HG03442 (cell line): ENCODE measurements around the gene HSPA1L.

Experiments used
- ATAC-seq: cut with Tn5 transposase; IDR thresholded peaks from one replicate; pipeline ENCODE4 v1.9.1; 2021; ENCODE audit warnings: mild to moderate bottlenecking, moderate library complexity; ENCODE audit not compliant: unreplicated experiment

HSPA1L gene

DNA sequence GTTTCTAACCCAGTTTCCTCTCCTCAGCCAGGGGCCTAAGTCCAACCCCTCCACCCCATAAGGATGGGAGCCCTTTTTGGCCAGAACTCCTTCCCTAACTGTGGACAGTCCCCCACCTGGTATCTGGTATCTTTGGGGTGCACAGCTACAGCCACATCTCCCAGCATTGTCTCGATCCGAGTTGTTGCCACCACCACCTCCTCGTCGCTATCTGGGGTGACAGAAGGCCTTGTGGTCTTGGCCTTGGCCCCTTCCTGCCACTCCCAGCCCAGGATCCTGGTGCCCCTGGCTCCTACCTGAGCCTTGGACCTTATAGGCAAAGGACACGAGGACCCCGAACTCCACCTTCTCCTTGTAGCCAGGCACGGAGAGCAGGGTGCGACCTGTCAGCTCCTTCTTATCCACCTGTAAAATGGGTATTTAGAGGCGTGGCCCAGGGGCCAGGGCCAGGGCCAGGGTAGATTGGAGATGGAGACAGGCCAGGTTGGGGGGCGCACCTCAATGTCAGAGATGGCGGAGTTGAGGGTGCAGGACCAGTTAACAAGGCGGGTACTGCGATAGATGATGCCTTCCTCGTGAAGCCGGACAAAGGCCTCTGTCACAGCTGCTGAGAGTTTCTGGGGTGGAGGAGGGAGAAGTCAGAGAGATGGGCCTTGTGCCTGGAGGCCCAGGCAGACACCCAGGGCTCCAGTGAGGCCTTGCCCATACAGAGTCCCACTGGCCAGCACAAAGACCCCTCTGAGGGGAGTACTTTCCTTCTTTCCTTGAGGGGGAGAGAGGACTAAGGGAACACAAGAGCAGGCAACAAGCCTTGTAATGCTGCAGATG, 30.8 kb downstream of the HSPA1L start:
- ATAC-seq = no peak

DNA sequence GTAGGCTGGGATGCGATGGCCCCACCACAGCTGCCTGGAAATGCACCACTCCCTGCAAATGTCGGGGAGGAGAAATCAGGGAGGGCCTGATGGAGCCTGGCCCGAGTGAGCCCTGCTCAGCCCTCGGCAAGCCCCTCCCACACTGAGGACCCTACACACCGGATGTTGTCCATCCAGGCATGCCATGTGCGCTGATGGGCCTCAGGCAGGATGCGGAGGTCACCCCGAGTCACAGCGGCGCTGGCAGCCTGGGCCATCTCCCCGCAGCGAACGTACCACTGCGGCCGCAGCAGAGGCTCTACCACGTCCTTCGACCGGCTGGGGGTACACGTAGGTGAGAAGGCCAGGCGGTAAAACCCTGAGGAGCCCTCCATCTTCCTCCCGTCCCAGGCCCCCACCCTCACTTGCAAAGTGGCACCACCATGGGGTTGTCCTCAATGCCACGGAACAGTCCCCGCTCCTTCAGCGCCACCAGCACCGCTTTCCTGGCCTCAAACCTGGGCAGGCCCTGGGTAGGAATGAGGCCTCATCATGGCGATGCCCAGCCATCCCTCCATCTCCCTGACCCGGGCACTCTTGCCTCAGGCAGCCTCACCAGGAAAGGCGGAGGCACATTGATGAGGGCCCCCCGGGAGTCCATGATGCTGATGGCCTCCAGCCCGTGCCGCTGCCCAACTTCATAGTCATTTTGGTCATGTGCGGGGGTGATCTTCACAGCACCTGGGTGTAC, 32.8 kb downstream of the HSPA1L start:
- ATAC-seq = no peak

DNA sequence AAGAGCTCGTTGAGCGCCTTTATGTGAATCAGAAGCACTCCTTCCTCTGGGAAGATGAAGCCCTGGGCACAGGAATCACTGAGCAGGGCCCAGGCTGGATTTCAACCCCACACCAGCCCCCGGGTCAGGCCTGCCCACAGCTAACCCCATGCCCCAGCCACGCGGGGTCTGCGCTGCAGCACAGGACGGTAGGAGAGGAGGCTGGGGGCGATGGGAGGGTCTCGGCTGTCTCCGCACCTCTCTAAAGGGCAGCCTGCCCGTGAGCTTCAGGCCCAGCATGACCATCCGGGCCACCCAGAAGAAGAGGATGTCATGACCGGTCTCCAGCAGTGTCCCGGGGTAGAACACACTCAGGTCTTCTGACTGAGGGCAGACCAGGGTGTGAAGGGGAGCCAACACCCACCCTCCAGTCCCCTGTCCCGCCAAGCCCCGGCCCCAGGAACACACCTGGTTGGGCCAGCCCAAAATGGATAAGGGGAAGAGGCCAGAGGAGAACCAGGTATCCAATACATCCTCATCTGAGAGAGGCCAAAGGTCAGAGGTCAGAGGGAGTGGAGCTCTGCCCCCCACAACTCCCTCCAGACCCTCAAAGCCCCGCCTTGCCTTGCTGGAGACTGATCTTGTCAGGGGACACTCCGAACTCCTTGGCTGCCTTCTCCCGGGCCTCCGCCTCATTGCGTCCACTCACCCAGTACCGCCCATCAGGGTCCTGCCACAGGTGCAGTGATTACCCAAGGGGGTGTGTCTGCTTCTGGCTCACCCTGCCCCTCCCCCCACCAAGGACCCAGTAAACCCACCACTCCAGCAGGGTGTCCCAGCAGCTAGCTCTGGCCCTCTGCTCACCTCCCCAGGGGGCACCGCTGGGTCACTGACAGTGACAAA, 33.6 kb downstream of the HSPA1L start:
- no peak for ATAC-seq

DNA sequence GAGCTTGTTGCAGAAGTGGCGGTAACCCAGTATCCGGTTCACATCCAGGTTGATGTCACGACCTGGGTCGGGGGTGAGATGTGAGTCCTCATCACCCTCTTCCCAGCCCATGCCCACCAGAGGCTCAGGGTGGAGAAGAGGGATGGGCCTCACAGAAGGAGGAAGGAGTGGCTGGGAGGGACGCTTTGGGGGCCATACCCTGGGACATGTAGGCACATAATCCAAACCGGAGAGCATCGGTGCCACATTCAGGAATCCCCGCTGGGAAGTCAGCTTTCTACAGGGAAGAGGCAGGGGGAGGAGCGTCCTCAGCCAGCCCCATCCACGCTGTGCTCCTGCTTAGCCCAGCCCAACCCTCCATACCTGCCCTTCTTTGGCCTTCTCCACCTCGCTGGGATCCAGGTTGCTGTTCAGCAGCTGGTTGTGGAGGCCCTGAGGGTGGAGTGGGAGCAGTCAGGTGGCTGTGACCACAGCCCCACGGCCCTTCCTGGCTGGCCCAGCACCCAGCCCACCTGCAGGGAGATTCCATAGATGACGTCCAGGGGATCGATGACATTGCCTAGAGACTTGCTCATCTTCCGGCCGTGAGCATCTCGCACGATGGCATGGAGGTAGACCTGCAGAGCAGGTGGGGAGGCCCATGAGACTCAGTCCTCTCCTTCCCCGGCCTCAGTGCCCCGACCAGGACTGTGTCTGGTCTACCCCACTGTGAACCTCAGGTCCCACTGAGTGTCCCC, 34.4 kb downstream of the HSPA1L start:
- no peak for ATAC-seq

DNA sequence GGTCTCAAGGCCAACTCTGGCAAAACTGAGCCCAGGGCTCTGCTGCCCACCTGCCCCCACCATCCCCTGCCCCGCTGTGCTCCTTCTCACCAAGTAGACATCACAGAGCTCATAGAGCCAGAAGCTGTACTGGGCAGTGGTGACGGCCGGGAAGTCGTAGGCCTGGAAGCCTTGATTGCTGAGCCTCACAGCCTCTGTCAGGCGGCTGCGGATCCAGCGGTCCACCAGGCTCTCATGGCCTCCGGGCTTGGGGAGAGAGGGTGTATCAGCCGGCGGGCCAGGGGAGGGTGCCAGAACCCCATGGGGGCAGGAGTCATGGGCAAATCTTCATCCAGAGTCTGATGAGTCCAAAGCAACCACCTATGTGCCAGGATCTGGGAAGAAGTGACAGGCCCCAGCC, 35.2 kb downstream of the HSPA1L start:
- ATAC-seq = no peak

DNA sequence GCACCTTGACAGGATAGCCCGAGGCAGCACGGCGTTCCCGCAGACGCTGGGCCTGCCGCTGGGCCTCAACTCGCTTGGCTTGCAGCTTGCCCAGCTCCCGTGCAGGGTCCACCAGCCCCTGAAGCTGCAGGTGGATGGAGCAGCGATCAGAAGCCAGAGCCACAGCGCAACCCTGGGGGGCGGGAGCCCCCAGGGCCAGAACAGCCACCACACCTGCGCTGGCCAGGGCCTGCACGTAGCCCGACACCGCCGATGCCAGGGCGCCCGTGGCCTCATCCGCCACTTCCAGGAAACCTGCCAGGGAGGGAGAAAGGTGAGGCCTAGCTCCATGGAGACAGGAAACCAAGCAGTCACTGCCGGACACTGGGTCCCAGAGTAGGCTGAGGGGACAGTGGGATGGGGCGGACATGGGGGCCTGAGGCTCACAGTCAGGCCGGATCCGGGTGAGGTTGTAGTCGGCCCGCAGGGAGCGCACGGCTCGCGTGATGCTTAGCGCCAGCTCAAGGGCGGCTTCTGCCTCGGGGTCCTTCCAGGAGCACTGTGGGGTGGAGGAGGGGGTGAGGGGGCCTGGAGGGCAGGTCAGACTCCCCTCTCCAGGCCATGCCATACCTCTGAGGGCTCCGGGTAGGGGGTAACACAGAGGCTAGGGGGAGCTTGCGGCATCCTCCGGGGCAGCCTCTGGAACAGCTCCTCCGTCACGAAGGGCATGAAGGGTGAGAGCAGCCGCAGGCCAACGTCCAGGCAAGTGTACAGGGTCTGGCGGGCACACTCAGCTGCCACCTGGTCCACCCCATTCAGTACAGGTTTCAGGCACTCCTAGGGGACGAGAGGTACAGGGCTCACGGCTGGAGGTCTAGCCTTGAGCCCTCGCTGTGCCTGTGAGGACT, 35.8 kb downstream of the HSPA1L start:
- ATAC-seq = no peak

DNA sequence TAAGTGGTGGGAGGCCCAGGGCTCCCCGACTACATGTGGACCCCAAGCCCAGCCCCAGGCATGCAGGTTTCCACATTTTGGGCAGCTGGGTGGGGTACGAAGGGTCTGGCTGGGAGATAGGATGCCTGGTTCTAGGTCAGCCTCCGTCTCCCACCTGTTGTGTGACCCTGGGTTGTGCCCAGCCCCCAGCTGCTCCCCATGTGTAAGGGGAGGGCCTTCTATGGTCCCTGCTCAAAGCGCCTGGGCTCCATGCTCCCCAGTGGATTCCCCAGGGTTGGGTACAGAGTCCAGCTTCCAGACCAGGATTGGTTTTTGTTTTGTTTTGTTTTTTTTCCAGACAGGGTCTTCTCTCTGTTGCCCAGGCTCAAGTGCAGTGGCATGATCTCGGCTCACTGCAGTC, 36.9 kb downstream of the HSPA1L start:
- ATAC-seq = no peak

DNA sequence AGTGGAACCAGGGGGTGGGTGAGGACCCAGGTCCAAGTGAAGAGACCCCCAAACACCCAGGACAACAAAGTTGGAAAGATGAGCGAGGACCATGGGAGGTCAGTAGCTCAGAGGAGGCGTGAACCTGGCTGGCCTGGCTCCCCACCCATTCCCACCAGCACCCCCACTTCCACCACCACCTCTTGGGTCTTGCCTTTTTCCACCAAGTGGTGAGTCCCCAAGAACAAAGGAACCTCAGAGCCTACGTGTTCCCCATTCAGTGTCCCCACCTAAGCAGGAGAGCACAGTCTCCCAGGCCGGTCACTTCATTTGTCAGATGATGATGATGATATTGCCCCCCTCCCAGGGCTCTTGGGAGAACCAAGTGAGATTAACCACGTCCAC, 37.4 kb downstream of the HSPA1L start:
- ATAC-seq = no peak

DNA sequence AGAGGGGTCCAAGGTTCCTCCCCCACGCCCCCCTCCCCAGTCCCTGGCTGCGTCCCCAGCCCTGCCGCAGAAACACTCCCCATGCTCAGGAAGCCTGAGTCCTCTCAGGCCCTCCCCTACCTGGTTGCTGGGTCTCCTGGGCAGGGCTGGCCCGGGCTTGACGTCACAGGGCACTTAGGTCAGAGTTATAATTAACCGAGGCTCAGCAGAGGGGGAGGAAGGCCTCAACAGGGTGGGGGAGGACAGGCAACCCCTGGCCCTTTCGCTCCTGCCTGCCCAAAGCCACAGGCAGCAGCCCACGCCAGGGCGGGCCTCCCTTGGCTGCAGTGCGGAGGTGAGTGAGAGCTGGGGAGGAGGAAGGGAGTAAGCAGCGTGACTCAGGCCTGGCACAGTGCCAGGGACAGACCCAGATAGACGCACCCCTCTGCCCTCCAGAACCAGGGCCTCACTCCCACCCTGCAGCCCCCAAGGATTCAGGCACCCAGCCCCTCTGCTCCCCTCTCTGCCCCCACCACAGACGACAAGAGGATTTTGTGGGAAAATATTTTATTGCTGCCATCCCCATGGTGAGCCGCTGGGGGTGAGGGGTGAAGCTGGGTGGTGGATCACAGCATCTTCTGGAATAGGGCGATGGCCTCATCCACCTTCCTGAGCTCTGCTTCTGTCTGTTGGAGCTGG, 38.0 kb downstream of the HSPA1L start, which contains the start of gene VWA7:
VWA7 (minus strand) TSS at position 340 of the 678 bp plus-strand sequence. CDS start 549 bp downstream, outside the sequence.
- ATAC-seq = peak; percentile 74

DNA sequence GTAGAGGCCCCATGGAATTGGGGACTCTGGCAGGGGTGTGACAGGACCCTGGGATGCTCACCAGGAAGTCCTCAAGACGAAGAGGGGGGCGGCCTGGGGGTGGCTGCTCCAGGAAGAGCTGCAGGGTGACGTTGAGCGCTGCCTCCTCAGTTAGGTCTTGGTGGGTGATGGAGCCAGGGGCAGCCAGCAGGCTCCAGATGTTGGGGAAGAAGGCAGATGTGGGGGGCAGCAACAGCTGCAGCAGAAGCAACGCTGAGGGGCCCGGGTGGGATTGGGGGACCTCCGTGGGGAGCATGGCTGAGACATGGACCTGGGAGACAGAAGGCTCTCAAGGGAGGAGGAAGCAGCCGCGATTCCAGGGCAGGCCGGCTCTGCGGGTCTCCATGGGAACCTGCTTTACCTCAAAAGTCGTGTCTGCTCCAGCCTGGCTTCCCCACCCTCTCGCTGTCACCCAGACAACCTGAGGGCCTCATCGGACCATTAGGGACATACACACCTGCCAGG, 38.5 kb downstream of the HSPA1L start:
- no peak for ATAC-seq

DNA sequence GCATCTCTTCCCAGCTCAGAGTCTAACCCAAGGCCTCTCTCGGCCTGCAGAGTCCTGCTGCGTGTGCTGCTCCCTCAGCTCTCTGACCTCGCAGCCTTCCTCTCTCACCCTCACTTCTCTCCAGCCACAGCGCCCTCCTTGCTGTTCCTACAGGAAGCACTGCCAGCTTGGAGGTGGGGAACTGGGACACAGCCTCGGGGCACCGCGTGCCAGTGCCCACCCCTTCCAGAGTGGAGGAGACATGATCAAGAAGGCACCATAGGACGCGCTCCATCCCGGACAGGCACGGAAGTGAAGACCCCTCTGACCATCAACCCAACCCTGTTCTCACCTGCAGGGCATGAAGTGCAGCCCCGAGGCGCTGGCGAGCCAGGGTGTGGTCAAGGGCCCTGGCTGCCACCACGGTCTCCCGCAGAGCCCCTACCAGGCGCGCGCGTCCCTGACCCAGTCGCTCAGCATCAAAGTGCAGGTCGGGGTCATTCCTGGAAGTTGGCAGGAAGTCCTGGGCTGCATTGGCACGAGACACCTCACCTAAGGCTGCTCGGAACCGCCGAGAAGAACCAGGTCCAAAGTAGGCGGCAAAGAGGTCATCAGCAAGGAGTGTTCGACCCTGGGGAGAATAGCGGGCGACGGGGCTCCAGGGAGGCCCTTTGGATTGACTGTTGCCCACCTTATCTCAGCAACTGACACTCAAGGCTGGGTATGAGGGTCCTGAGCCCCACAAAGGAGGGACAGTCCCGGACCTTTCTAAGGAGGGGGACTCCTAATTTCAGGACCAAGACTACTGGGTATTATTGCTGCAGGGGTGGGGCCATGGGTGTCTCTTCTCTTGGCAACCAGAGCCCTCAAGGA, 39.2 kb downstream of the HSPA1L start:
- ATAC-seq = no peak

DNA sequence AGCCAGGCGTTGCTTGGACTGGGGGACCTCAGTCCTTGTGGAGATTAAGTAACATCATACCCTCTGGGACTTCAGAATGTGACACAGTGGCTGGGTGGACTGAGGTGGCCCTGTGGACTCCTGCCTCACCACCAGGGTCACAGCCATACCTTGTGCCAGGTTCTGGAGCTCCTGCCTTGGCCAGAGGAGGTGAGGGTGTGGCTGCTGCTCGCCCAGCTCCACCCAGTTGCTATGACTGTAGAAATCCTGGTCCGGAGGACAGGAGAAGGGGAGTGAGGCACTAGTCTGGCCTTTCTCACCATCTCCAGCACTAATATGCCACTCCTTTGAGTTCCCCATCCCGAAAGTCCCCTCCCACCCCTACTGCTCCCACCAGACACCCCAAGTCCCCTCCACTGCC, 39.9 kb downstream of the HSPA1L start:
- no peak for ATAC-seq

DNA sequence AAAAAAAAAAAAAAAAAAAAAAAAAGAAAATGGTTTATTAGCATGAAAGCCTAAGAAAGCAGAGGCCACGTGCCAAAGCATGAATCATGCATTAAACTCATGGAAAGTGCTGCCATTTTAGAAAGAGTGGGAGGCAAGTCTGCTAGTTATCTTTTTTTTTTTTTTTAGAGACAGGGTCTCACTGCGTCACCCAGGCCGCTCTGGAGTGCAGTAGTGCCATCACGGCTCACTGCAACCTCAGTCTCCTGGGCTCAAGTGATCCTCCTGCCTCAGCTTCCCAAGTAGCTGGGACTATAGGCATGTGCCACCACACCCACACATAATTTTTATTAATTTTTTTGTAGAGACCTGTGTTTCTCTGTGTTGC, 43.1 kb downstream of the HSPA1L start:
- no peak for ATAC-seq

DNA sequence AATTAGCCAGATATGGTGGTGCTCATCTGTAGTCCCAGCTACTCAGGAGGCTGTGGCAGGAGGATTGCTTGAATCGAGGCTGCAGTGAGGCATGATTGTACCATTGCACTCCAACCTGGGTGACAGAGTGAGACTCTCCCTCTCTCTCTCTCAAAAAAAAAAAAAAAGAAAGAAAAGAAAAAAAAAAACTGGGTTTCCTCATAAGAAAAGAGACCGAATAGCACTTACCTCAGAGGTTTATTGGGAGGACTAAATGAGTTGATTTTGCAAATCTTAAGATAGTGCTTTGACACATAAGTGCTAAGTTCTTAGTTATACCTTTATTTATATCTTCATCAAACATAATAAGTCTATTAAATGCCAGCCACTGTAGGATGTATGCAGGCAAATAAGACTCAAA, 44.2 kb downstream of the HSPA1L start:
- ATAC-seq = no peak

DNA sequence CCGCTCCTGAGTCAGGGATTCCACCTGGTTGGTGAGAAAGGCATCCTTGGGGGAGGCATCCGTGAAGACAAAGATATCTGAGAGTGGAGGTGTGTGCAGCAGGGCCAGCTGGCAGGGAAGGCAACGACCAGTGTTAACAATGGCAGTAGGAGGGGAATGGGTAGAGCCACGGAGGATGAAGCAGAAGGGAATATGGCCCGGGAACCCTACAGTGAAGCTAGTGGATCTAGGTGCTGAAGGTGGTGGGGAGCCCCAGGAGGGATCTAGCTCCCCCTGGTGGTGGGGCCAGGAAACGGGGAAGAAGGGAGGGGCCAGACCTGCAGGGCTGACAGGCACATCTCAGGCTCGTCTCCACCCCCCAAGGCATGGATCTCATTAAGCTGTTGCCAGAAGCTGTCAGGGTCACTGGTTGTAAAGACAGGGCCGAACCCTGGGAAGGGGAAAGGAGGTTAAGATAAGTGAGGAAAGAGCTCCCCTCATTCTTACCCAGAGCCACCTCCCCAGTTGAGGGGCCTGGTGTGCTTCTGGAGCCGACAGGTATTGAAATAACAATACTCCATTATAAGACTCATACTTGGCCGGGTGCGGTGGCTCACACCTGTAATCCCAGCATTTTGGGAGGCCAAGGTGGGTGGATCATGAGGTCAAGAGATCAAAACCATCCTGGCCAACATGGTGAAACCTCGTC, 45.3 kb downstream of the HSPA1L start:
- no peak for ATAC-seq

DNA sequence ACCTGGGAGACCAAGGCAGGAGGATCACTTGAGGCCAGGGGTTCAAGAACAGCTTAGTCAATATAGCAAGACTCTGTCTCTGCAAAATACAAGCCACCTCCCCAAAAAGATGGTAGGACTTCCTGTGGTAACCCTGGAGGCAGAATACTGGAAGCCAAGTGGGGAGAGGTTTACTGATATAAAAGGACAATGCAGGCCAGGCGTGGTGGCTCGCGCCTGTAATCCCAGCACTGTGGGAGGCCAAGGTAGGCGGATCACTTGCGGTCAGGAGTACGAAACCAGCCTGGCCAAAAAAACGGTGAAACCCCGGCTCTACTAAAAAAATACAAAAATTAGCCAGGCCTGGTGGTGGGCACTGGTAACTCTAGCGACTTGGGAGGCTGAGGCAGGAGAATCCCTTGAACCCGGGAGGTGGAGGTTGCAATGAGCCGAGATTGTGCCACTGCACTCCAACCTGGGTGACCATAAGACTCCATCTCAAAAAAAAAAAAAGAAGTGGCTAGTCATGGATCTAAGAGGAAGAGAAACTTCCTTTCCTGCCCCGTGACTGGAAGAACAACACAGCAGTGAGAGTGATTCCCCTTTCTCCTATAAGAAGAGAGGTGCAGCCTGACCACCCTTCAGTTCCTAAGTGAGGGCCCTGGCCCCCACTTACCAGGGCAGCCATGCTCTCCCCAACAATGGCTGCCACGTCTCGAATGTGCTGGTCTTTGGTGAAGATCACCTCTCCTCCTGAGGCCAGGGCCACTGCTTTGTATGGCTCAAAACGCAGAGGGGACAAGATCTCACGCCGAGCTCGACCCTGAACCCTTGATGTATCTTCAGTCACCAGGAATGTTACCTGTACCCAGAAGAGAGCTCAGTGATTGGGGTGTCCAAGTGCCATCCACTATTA, 46.5 kb downstream of the HSPA1L start:
- no peak for ATAC-seq
